HepG2 (cell line): ENCODE results near the gene BABAM2. TPM values are rescaled to one million over a fixed set of nuclear protein-coding genes. Genes with fewer than 3 reads are reported as not detected.

Experiments
- ATAC-seq: fragments of 200-7000 bp; cut with Tn5 transposase; 3 replicates; pipeline ENCODE4 v1.9.1; 2020; ENCODE audit warnings: mild to moderate bottlenecking, moderate library complexity
- BruUV-seq: library from RNA; stranded (reverse); fragments of 400-500 nt; replicated peaks from 2 replicates; lab custom pipeline; 2021; lab: Mats Ljungman, UMichigan
- CTCF ChIA-PET: fragments of 300-600 bp; formaldehyde crosslinking; extraction: SDS; loops from one replicate; lab custom pipeline; 2021; ENCODE audit warnings: low total read pairs, inconsistent platforms, low intra/inter-chr PET ratio; lab: Yijun Ruan, JAX
- POLR2A ChIA-PET: fragments of 350-600 bp; sonication (Branson Sonifier 250); formaldehyde crosslinking; loops from one replicate; lab custom pipeline; 2020; ENCODE audit warnings: antibody characterized with exemption, inconsistent platforms; lab: Yijun Ruan, JAX
- DNase-seq: peaks from one replicate; pipeline ENCODE4 v3.0.0-alpha.2; 2015; ENCODE audit warnings: low spot score
- FAIRE-seq: peaks from 3 replicates; lab custom pipeline; 2011; peaks lifted over from hg19 to GRCh38; lab: Jason Lieb, UNC
- H2AFZ ChIP-seq: one replicate; pipeline ENCODE4 v1.6.1; 2011; ENCODE audit warnings: low read length, inconsistent platforms
- H3K27ac ChIP-seq: fragments of 300-600 bp; 3 replicates; pipeline ENCODE4 v1.8.0; 2011; ENCODE audit warnings: mixed run types, mild to moderate bottlenecking, mixed read lengths, low read length, inconsistent platforms; ENCODE audit not compliant: insufficient read depth; ENCODE audit errors: extremely low read length
- H3K27me3 ChIP-seq, 2 experiments: fragments of 200-600 bp in 1 of 2; 2 replicates in 1 of 2; 3 replicates in 1 of 2; pipeline versions ENCODE4 v1.6.0 to v1.8.0; 2011; ENCODE audit warnings: low read length in 2 of 2, mild to moderate bottlenecking in 2 of 2, moderate library complexity in 2 of 2, inconsistent platforms in 1 of 2; ENCODE audit not compliant: insufficient read depth in 2 of 2, control insufficient read depth in 1 of 2
- H3K36me3 ChIP-seq, 2 experiments: fragments of 200-600 bp in 1 of 2; replicated peaks in 1 of 2; 2 replicates in 1 of 2; 3 replicates in 1 of 2; pipeline versions ENCODE4 v1.5.1 to v1.8.0; 2011; ENCODE audit warnings: low read length in 2 of 2, inconsistent platforms in 1 of 2; ENCODE audit not compliant: insufficient read depth in 2 of 2, control insufficient read depth in 1 of 2
- H3K4me1 ChIP-seq: 2 replicates; pipeline ENCODE4 v1.5.1; 2012; ENCODE audit warnings: low read length, inconsistent platforms; ENCODE audit not compliant: insufficient read depth
- H3K4me2 ChIP-seq: 2 replicates; pipeline ENCODE4 v1.6.0; 2011; ENCODE audit warnings: low read depth, low read length, inconsistent platforms
- H3K4me3 ChIP-seq, 3 experiments: fragments of 200-600 bp in 1 of 3; sonication (generic), shearing (Covaris generic) in 1 of 3; replicated peaks in 1 of 3; 2 replicates each; pipeline ENCODE4 v1.5.1; 2011 to 2016; ENCODE audit warnings: low read length in 3 of 3, inconsistent platforms in 2 of 3, low read depth in 2 of 3, mild to moderate bottlenecking in 2 of 3, control low read depth in 1 of 3, mixed read lengths in 1 of 3; ENCODE audit not compliant: insufficient read depth in 1 of 3
- H3K79me2 ChIP-seq: one replicate; pipeline ENCODE4 v1.6.1; 2011; ENCODE audit warnings: low read length, inconsistent platforms; ENCODE audit not compliant: insufficient read depth
- H3K9ac ChIP-seq: 2 replicates; pipeline ENCODE4 v1.6.0; 2011; ENCODE audit warnings: mild to moderate bottlenecking, low read depth, low read length, inconsistent platforms; ENCODE audit not compliant: insufficient read depth
- H3K9me3 ChIP-seq: 2 replicates; pipeline ENCODE4 v1.5.1; 2012; ENCODE audit warnings: mild to moderate bottlenecking, low read length
- H4K20me1 ChIP-seq: 2 replicates; pipeline ENCODE4 v1.6.0; 2011; ENCODE audit warnings: inconsistent platforms, mild to moderate bottlenecking, low read length, moderate library complexity; ENCODE audit not compliant: insufficient read depth
- ADNP ChIP-seq: sonication (generic); formaldehyde crosslinking; IDR thresholded peaks from 2 replicates; pipeline ENCODE4 v1.4.0; 2020; ENCODE audit warnings: missing genetic modification reagents
- HCFC1 ChIP-seq: fragments of 150-350 bp; IDR thresholded peaks from 2 replicates; pipeline ENCODE4 v1.6.1; 2014; ENCODE audit warnings: low read depth, low read length
- HOXA9 ChIP-seq: sonication (generic); formaldehyde crosslinking; IDR thresholded peaks from 2 replicates; pipeline ENCODE4 v1.8.1; 2022; ENCODE audit warnings: missing genetic modification reagents, mild to moderate bottlenecking, moderate library complexity, borderline replicate concordance
- ISL2 ChIP-seq: sonication (generic); formaldehyde crosslinking; IDR thresholded peaks from 2 replicates; pipeline ENCODE4 v1.5.0; 2020; ENCODE audit warnings: missing genetic modification reagents
- RXRA ChIP-seq: sonication (generic); formaldehyde crosslinking; IDR thresholded peaks from 2 replicates; pipeline ENCODE4 v1.5.1; 2020; ENCODE audit warnings: missing genetic modification reagents
- ZEB1 ChIP-seq: IDR thresholded peaks from 2 replicates; pipeline ENCODE4 v1.6.1; 2012; ENCODE audit warnings: mild to moderate bottlenecking, low read depth, inconsistent platforms; ENCODE audit not compliant: insufficient replicate concordance
- ZNF124 ChIP-seq: sonication (generic); formaldehyde crosslinking; IDR thresholded peaks from 2 replicates; pipeline ENCODE4 v1.4.0; 2020; ENCODE audit warnings: missing genetic modification reagents
- ZNF235 ChIP-seq: sonication (generic); formaldehyde crosslinking; IDR thresholded peaks from 2 replicates; pipeline ENCODE4 v1.8.1; 2023; ENCODE audit warnings: mild to moderate bottlenecking, missing genetic modification reagents, borderline replicate concordance
- ZNF317 ChIP-seq: sonication (generic); formaldehyde crosslinking; IDR thresholded peaks from 2 replicates; pipeline ENCODE4 v1.5.0; 2020; ENCODE audit warnings: mild to moderate bottlenecking, missing genetic modification reagents
- ZNF703 ChIP-seq: sonication (generic); formaldehyde crosslinking; IDR thresholded peaks from 2 replicates; pipeline ENCODE4 v1.5.1; 2020; ENCODE audit warnings: missing genetic modification reagents, mild to moderate bottlenecking, moderate library complexity, borderline replicate concordance
- ZNF737 ChIP-seq: sonication (generic); formaldehyde crosslinking; IDR thresholded peaks from 2 replicates; pipeline ENCODE4 v1.5.0; 2020; ENCODE audit warnings: missing genetic modification reagents, mild to moderate bottlenecking, borderline replicate concordance
- ZNF781 ChIP-seq: sonication (generic); formaldehyde crosslinking; IDR thresholded peaks from 2 replicates; pipeline ENCODE4 v1.5.1; 2020; ENCODE audit warnings: borderline replicate concordance, mild to moderate bottlenecking, missing genetic modification reagents; ENCODE audit errors: not compliant biosample characterization
- ZNF788 ChIP-seq: sonication (generic); formaldehyde crosslinking; IDR thresholded peaks from 2 replicates; pipeline ENCODE4 v1.5.0; 2020; ENCODE audit warnings: mild to moderate bottlenecking, missing genetic modification reagents, borderline replicate concordance
- ZNF792 ChIP-seq: IDR thresholded peaks from 2 replicates; pipeline ENCODE4 v1.6.1; 2016
- ZSCAN22 ChIP-seq: sonication (generic); formaldehyde crosslinking; IDR thresholded peaks from 2 replicates; pipeline ENCODE4 v1.4.0; 2020; ENCODE audit warnings: mild to moderate bottlenecking, missing genetic modification reagents
- WGBS: methylation state at CpG from one replicate; pipeline ENCODE4 v1.1.6; 2017; ENCODE audit warnings: low lambda C conversion rate; 5-methylcytosine and 5-hydroxymethylcytosine counted together
- in situ Hi-C: cut with HindIII; loops from 2 replicates; pipeline ENCODE4 v1.10.0; 2017; ENCODE audit warnings: low pct_unique_long_range_greater_than_20kb; ENCODE audit not compliant: extremely low pct_ligation_motif_present
- intact Hi-C: fragments of 100-400 bp; cut with micrococcal nuclease; formaldehyde crosslinking; loops from one replicate; pipeline ENCODE4 v1.10.0; 2022; ENCODE audit not compliant: unreplicated experiment
- polyA plus RNA-seq, 8 experiments: library from polyadenylated mRNA; depleted of rRNA in 3 of 8; stranded (reverse) in 7 of 8; unstranded in 1 of 8; fragments of >200 nt; fragmentation: Illumina TruSeq in 4 of 8; extraction: Trizol in 4 of 8; gene quantifications; 2 replicates each; pipeline versions ENCODE4 v1.2.1 to v1.2.3, GENCODE V29; 2011 to 2016; ENCODE audit warnings: low read depth in 4 of 8, missing spikeins in 1 of 8, mixed read lengths in 1 of 8; ENCODE audit not compliant: insufficient read depth in 1 of 8
- total RNA-seq, 5 experiments: library from RNA; depleted of rRNA; stranded (reverse); fragments of >200 nt; fragmentation: Illumina TruSeq; extraction: Trizol; gene quantifications; 2 replicates each; pipeline ENCODE4 v1.2.3, GENCODE V29; 2016; ENCODE audit warnings: low read depth in 1 of 5
- TF ChIP-seq, protein P1 (sequence below): sonication (generic); formaldehyde crosslinking; IDR thresholded peaks from 2 replicates; pipeline ENCODE4 v1.4.0; 2020; ENCODE audit warnings: missing genetic modification reagents
- TF ChIP-seq, protein P2 (sequence below): sonication (generic); formaldehyde crosslinking; IDR thresholded peaks from 2 replicates; pipeline ENCODE4 v1.4.0; 2020; ENCODE audit warnings: mild to moderate bottlenecking, missing genetic modification reagents

BABAM2 gene
- total and polyA plus RNA-seq, 2 of the 13 experiments (the other 11 are each of a cell fraction or from before 2014, with no cell fraction given), result 24.9 to 28.0 TPM

DNA sequence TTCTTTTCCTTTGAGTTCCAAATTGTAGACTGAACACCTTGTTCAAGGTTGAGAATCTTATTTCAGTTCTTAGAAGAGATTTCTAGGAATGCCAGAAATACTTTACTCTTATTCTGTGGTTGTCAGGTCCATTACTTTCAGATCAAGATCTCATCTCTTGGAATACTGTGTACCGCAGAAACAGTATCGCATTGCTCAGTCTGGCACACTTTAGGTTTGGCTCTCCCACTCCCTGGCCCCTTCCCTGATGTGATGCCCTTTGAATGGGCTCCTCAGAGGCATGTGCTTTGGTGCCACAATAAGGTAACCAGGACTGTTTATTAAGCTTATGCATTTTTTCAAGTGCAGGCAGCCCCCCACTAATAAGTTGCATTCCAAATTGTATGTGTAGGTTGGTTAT lies 257.5 kb downstream of the BABAM2 start (continued):
- no peak for TF ChIP-seq ZNF781 (CRISPR knock-in tag)
- no peak for TF ChIP-seq HCFC1
- TF ChIP-seq ADNP, result no peak
- TF ChIP-seq HOXA9, result no peak
- no peak for TF ChIP-seq ZEB1
- TF ChIP-seq RXRA (CRISPR knock-in tag), result no peak
- TF ChIP-seq ZNF788, result no peak
- TF ChIP-seq, protein P1, sequence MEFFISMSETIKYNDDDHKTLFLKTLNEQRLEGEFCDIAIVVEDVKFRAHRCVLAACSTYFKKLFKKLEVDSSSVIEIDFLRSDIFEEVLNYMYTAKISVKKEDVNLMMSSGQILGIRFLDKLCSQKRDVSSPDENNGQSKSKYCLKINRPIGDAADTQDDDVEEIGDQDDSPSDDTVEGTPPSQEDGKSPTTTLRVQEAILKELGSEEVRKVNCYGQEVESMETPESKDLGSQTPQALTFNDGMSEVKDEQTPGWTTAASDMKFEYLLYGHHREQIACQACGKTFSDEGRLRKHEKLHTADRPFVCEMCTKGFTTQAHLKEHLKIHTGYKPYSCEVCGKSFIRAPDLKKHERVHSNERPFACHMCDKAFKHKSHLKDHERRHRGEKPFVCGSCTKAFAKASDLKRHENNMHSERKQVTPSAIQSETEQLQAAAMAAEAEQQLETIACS, result no peak

DNA sequence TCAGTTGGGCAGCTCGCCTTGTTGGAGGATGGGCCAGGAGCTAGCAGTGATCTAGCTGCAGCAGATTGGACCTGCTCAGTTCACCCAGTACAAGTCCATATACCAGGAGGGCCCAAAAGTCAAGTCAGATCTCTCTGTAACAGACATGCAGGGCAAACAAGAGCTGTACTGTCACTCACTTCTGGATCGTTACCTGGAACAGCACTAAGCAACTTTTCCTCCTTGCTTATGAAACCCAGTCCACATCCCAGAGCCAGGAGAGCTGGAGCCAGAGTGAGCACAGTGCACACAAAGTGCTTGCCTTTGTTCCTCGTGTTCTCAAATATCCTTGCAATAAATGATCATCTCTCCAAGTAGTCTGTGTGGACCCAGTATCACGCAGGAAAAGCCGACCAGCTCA lies 258.0 kb downstream of the BABAM2 start:
- H3K9ac ChIP-seq, result no peak overlapping the region
- intact Hi-C loops, result no loop called here
- no peaks in the 10 kb centered on the region for H3K27me3 ChIP-seq
- no peak overlapping the region for H2AFZ ChIP-seq
- no peak overlapping the region for H3K4me3 ChIP-seq
- H3K27ac ChIP-seq, result no peak overlapping the region
- no peaks in the 10 kb centered on the region for H3K36me3 ChIP-seq
- BruUV-seq, result no TSS peak
- no peaks in the 10 kb centered on the region for H3K9me3 ChIP-seq
- H3K4me1 ChIP-seq, result no peaks in the 10 kb centered on the region
- ChIA-PET POLR2A (no interaction called here), CTCF (no interaction called here)
- no peaks in the 10 kb centered on the region for H4K20me1 ChIP-seq
- no peaks in the 10 kb centered on the region for H3K79me2 ChIP-seq
- TF ChIP-seq ZNF235 (CRISPR knock-in tag), result no peak
- TF ChIP-seq ISL2 (CRISPR knock-in tag), result no peak
- no peak for TF ChIP-seq ZNF317 (CRISPR knock-in tag)
- TF ChIP-seq ZNF703 (CRISPR knock-in tag), result no peak
- no peak for TF ChIP-seq ZNF124
- TF ChIP-seq ZNF737, result no peak
- TF ChIP-seq, protein P2, sequence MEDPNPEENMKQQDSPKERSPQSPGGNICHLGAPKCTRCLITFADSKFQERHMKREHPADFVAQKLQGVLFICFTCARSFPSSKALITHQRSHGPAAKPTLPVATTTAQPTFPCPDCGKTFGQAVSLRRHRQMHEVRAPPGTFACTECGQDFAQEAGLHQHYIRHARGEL, result no peak
- TF ChIP-seq ZSCAN22 (CRISPR knock-in tag), result no peak
- no peak for TF ChIP-seq ZNF792 (CRISPR knock-in tag)
- DNase-seq, result no peak
- no peak overlapping the region for H3K4me2 ChIP-seq
- in situ Hi-C loops, result no loop called here
- no peak for ATAC-seq
- 94% methylated on average over 5 of the region's 5 CpGs for WGBS
- FAIRE-seq, result no peak
